ENCODE measurements around the gene C17orf50.

The C17orf50 gene

DNA sequence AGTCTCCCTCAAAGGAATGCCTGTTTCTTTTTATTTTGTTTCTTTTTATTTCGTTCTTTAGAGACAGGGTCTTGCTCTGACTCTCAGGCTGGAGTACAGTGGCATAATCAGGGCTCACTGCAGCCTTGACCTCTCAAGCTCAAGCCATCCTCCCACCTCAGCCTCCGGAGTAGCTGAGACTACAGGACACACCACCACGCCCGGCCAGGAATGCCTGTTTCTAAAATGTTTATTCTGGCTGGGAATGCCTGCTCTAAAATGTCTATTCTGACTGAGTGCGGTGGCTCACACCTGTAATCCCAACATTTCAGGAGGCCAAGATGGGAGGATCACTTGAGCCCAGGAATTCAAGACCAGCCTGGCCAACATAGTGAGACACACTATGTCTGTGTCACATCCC lies 37.2 kb downstream of the C17orf50 start:
- no peaks in the 10 kb centered on the region for H3K27me3 ChIP-seq (replicated peaks in 2 of 5; ENCODE audit: control insufficient read depth in 4 of 5, insufficient read depth in 5 of 5, low read length in 4 of 5)
- peaks cover 0 to 58% (median 48%) of the 10 kb centered on the region in 4 experiments for H3K4me1 ChIP-seq (ENCODE audit: control extremely low read depth in 1 of 4, control insufficient read depth in 4 of 4, insufficient read depth in 4 of 4, low read length in 3 of 4)
- ChIA-PET POLR2A (no interaction called here), CTCF (interaction anchor here (1.3 to 10.3 kb wide), 4 partner anchors 10 to 30 kb away, joined by 4 to 139 read pairs (median 11); no protein-coding TSS in a partner anchor)
- 97% methylated on average over 5 of the region's 5 CpGs for WGBS (ENCODE audit: insufficient coverage)
- no peak for DNase-seq
- H3K9me3 ChIP-seq (ENCODE audit: control extremely low read depth in 1 of 5, control insufficient read depth in 4 of 5, insufficient read depth in 2 of 5, low read depth in 1 of 5, low read length in 4 of 5), result no peaks in the 10 kb centered on the region
- H3K27ac ChIP-seq (ENCODE audit: insufficient read depth in 1 of 2, low read depth in 1 of 2, low read length in 2 of 2, poor library complexity in 1 of 2, severe bottlenecking in 2 of 2), result no peak overlapping the region
- no peak overlapping the region for H3K4me3 ChIP-seq (ENCODE audit: control insufficient read depth in 1 of 7, extremely low read depth in 1 of 7, insufficient read depth in 4 of 7, low read depth in 2 of 7, low read length in 6 of 7)
- H3K36me3 ChIP-seq (ENCODE audit: control insufficient read depth in 4 of 4, insufficient read depth in 4 of 4, low read length in 3 of 4), result peaks cover 0 to 2% (median 0%) of the 10 kb centered on the region in 4 experiments

DNA sequence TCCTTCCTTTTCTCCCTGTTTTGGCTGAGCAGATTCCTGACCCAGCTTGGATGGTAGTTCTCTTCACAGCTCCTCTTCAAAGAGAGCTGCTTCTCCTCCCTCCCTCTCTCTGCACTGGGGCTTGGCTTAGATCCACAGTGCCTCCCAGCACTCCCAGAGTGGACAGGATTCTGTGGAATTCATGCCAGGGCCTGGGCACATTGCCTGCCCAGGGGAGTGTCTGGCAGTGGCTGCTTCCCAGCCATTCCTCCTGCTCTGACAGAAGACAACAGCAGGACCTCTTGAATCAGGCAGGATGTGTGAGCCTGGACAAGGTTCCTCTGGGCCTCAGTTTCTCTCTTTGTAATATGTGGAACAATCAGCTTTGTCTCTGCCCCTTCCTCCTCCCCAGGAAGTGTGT lies 39.3 kb downstream of the C17orf50 start:
- no peaks in the 10 kb centered on the region for H3K27me3 ChIP-seq (replicated peaks in 2 of 5; ENCODE audit: control insufficient read depth in 4 of 5, insufficient read depth in 5 of 5, low read length in 4 of 5)
- no peak overlapping the region for H3K4me3 ChIP-seq (ENCODE audit: control insufficient read depth in 1 of 7, extremely low read depth in 1 of 7, insufficient read depth in 4 of 7, low read depth in 2 of 7, low read length in 6 of 7)
- peaks cover 0 to 54% (median 44%) of the 10 kb centered on the region in 4 experiments for H3K4me1 ChIP-seq (ENCODE audit: control extremely low read depth in 1 of 4, control insufficient read depth in 4 of 4, insufficient read depth in 4 of 4, low read length in 3 of 4)
- peaks cover 0 to 2% (median 0%) of the 10 kb centered on the region in 4 experiments for H3K36me3 ChIP-seq (ENCODE audit: control insufficient read depth in 4 of 4, insufficient read depth in 4 of 4, low read length in 3 of 4)
- ChIA-PET POLR2A (interaction anchor here (1.3 kb wide), 1 partner anchor 36 kb away, joined by 5 read pairs; no protein-coding TSS in a partner anchor), CTCF (interaction anchor here (1.0 to 10.3 kb wide), 6 partner anchors 9 to 187 kb away, joined by 3 to 139 read pairs (median 6); no protein-coding TSS in a partner anchor)
- H3K27ac ChIP-seq (ENCODE audit: insufficient read depth in 1 of 2, low read depth in 1 of 2, low read length in 2 of 2, poor library complexity in 1 of 2, severe bottlenecking in 2 of 2), result no peak overlapping the region
- no peak for DNase-seq
- no peaks in the 10 kb centered on the region for H3K9me3 ChIP-seq (ENCODE audit: control extremely low read depth in 1 of 5, control insufficient read depth in 4 of 5, insufficient read depth in 2 of 5, low read depth in 1 of 5, low read length in 4 of 5)

DNA sequence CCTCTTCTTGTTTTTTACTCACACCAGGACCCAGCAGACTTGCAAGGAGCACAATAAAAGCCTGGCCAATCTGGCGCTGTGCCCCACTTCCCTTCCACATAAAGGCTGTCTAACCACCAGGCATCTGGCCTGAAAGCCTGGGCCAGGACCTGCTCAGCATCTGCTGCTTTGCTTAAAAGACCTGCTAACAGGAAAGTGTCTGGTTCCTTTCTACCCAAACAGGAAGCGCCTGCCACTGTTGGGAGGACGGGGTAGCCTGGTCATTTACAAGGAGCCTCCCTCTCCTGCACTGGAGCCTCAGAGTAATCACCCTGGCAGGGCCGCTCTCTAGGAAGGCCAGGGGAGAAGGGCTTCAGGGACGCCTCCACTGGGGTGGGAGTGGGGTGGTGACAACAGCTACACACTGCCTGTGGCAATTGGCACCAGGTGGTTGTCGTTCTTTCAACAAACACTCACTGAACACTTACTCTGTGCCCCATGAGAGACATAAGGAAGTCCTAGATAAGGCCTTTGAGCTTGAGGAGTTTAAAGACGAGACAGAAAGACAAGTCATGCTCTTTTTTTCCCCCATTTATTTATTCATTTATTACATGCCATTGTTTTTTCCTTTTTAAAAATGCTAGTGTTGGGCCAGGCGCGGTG lies 41.0 kb downstream of the C17orf50 start:
- peaks cover 0 to 45% (median 37%) of the 10 kb centered on the region in 4 experiments for H3K4me1 ChIP-seq (ENCODE audit: control extremely low read depth in 1 of 4, control insufficient read depth in 4 of 4, insufficient read depth in 4 of 4, low read length in 3 of 4)
- H3K36me3 ChIP-seq (ENCODE audit: control insufficient read depth in 4 of 4, insufficient read depth in 4 of 4, low read length in 3 of 4), result peaks cover 0 to 2% (median 0%) of the 10 kb centered on the region in 4 experiments
- no peaks in the 10 kb centered on the region for H3K27me3 ChIP-seq (replicated peaks in 2 of 5; ENCODE audit: control insufficient read depth in 4 of 5, insufficient read depth in 5 of 5, low read length in 4 of 5)
- DNase-seq, result peak; percentile 95 to 100 (median 100)
- H3K27ac ChIP-seq (ENCODE audit: insufficient read depth in 1 of 2, low read depth in 1 of 2, low read length in 2 of 2, poor library complexity in 1 of 2, severe bottlenecking in 2 of 2), result peak overlapping the region; percentile 46 to 82
- ChIA-PET POLR2A (interaction anchor here (0.7 kb wide), 1 partner anchor 9 kb away, joined by 4 read pairs; no protein-coding TSS in a partner anchor), CTCF (interaction anchor here (0.9 to 1.4 kb wide), 7 partner anchors 9 to 38 kb away, joined by 4 to 8 read pairs (median 5); no protein-coding TSS in a partner anchor)
- no peaks in the 10 kb centered on the region for H3K9me3 ChIP-seq (ENCODE audit: control extremely low read depth in 1 of 5, control insufficient read depth in 4 of 5, insufficient read depth in 2 of 5, low read depth in 1 of 5, low read length in 4 of 5)
- WGBS (ENCODE audit: insufficient coverage), result 28% methylated on average over 5 of the region's 9 CpGs
- H3K4me3 ChIP-seq (ENCODE audit: control insufficient read depth in 1 of 7, extremely low read depth in 1 of 7, insufficient read depth in 4 of 7, low read depth in 2 of 7, low read length in 6 of 7), result peak overlapping the region in 3 of 7 experiments; percentile 2 to 64 (median 16)

DNA sequence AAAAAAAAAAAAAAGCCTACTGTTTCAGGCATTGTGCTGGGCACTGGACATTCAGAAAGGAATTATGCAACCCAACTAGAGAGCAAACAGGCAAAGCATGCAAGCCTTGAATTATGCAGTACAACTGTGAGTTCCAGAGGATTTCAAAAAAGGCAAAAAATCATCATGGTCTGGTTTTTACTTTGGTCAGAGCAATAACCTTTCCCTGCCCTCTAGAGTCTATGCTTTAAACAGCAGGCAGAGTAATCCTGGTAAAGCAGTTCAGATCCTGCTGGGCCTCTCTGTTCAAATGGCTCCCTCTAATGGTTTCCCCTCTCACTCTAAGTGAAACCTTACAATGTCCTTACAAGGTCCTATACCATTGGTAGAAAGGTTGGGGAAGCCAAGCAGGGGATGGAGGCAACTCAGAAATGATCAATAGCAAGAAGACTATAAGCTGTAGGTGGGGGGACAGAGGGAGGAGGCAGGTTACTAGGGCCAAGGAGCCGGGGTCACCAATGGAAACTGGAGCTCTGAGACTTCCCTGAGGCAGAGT lies 44.0 kb downstream of the C17orf50 start:
- CTCF ChIA-PET, result interaction anchor here (0.6 to 18.6 kb wide), 18 partner anchors 9 to 211 kb away, joined by 3 to 482 read pairs (median 5); partner anchors contain the start of genes C17orf50 and MMP28
- whole genome bisulfite sequencing (ENCODE audit: insufficient coverage), result no CpG with 5 or more reads among the region's 1 CpG
- no peaks in the 10 kb centered on the region for H3K9me3 ChIP-seq (ENCODE audit: control extremely low read depth in 1 of 5, control insufficient read depth in 4 of 5, insufficient read depth in 2 of 5, low read depth in 1 of 5, low read length in 4 of 5)
- no peak overlapping the region for H3K4me3 ChIP-seq (ENCODE audit: control insufficient read depth in 1 of 7, extremely low read depth in 1 of 7, insufficient read depth in 4 of 7, low read depth in 2 of 7, low read length in 6 of 7)
- peak; percentile 92 to 94 (median 92) for DNase-seq
- H3K27ac ChIP-seq (ENCODE audit: insufficient read depth in 1 of 2, low read depth in 1 of 2, low read length in 2 of 2, poor library complexity in 1 of 2, severe bottlenecking in 2 of 2), result no peak overlapping the region
- peaks cover 0 to 57% (median 48%) of the 10 kb centered on the region in 4 experiments for H3K4me1 ChIP-seq (ENCODE audit: control extremely low read depth in 1 of 4, control insufficient read depth in 4 of 4, insufficient read depth in 4 of 4, low read length in 3 of 4)
- POLR2A ChIA-PET, result interaction anchor here (3.2 kb wide), 1 partner anchor 40 kb away, joined by 9 read pairs; no protein-coding TSS in a partner anchor
- H3K27me3 ChIP-seq (replicated peaks in 2 of 5; ENCODE audit: control insufficient read depth in 4 of 5, insufficient read depth in 5 of 5, low read length in 4 of 5), result no peaks in the 10 kb centered on the region
- no peaks in the 10 kb centered on the region for H3K36me3 ChIP-seq (ENCODE audit: control insufficient read depth in 4 of 4, insufficient read depth in 4 of 4, low read length in 3 of 4)

DNA sequence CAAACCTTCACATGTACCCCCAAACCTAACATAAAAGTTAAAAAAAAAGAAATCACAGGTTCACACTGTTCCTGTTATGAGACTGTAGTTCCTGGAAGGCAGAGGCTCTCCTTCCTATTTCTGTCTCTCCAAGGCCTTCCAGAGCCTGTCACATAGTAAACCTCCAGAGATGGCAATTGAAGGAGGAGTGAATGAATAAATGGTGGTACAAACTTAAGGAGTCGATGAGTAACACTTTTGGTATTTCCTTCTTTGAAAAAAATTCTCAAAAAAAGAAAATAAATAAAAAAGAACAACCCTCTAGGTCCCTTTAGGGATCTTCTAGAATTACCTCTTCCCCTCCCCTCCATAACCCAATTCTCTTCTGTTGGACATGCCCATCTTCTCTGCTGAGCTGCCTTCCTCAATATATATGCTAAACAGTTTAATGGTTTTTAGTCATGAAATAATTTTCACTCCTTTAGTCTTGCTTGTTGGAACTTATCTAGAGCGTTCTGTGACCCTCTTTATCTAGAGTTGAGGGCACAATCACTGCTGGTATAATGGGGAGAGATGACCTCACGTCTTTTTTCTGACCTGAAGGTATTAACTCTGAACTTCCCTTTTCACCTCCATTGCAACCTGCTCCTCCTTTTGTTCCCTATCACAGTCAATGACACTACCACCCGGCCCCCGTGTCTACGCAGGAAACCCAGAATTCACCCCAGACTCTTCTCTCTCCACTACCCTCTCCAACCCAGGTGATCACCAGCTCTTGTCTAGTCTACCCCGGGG lies 46.9 kb downstream of the C17orf50 start:
- POLR2A ChIA-PET, result interaction anchor here (1.1 kb wide), 1 partner anchor 40 kb away, joined by 3 read pairs; no protein-coding TSS in a partner anchor
- Histone ChIP-seq H3K36me3 (ENCODE audit: control insufficient read depth in 4 of 4, insufficient read depth in 4 of 4, low read length in 3 of 4) (peaks cover 0 to 4% (median 0%) of the 10 kb centered on the region in 4 experiments), H3K27me3 (replicated peaks in 2 of 5; ENCODE audit: control insufficient read depth in 4 of 5, insufficient read depth in 5 of 5, low read length in 4 of 5) (no peaks in the 10 kb centered on the region), H3K27ac (ENCODE audit: insufficient read depth in 1 of 2, low read depth in 1 of 2, low read length in 2 of 2, poor library complexity in 1 of 2, severe bottlenecking in 2 of 2) (no peak overlapping the region), H3K4me3 (ENCODE audit: control insufficient read depth in 1 of 7, extremely low read depth in 1 of 7, insufficient read depth in 4 of 7, low read depth in 2 of 7, low read length in 6 of 7) (peak overlapping the region in 2 of 7 experiments; percentile 99), H3K9me3 (ENCODE audit: control extremely low read depth in 1 of 5, control insufficient read depth in 4 of 5, insufficient read depth in 2 of 5, low read depth in 1 of 5, low read length in 4 of 5) (no peaks in the 10 kb centered on the region), H3K4me1 (ENCODE audit: control extremely low read depth in 1 of 4, control insufficient read depth in 4 of 4, insufficient read depth in 4 of 4, low read length in 3 of 4) (peaks cover 13 to 57% (median 42%) of the 10 kb centered on the region in 4 experiments)
- no peak for DNase-seq
- WGBS (ENCODE audit: insufficient coverage), result 78% methylated on average over 5 of the region's 7 CpGs
- CTCF ChIA-PET, result interaction anchor here (0.9 to 18.6 kb wide), 15 partner anchors 10 to 737 kb away, joined by 3 to 482 read pairs (median 4); partner anchors contain the start of gene C17orf50

DNA sequence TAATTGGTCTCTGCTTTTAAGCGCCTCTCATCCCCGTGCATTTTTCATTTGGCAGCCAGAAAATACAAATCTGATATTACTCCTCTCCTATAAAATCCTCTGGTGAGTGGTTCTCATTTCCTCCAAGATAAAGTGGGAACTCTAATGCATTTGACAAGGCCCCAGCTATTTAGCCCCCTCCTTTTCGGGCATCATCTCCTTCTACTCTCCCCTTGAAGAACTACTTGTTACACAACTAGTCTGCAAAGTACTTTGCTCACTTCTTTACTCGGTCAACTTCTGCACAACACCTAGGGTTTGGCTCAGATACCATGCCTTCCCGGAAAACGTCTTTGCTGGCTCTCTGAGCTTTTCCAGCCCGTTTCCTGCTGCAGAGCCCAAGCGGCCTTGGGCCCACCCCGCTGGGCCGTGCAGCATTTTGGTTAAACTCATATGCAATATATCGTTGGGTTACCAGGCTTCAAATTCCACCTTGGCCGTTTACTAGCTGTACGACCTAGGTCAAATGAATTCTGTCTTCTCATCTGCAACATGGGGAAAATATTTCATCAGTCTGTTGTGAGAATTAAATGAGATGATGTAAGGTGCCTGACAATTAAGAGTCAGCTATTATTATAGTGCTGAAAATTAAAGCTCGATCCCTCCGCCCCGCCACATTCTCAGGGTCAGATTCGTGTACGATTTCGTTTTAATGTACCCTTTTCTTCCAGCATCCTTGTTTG lies 47.7 kb downstream of the C17orf50 start:
- Histone ChIP-seq H3K27me3 (replicated peaks in 2 of 5; ENCODE audit: control insufficient read depth in 4 of 5, insufficient read depth in 5 of 5, low read length in 4 of 5) (no peaks in the 10 kb centered on the region), H3K27ac (ENCODE audit: insufficient read depth in 1 of 2, low read depth in 1 of 2, low read length in 2 of 2, poor library complexity in 1 of 2, severe bottlenecking in 2 of 2) (peak overlapping the region; percentile 94 to 97), H3K9me3 (ENCODE audit: control extremely low read depth in 1 of 5, control insufficient read depth in 4 of 5, insufficient read depth in 2 of 5, low read depth in 1 of 5, low read length in 4 of 5) (no peaks in the 10 kb centered on the region), H3K4me3 (ENCODE audit: control insufficient read depth in 1 of 7, extremely low read depth in 1 of 7, insufficient read depth in 4 of 7, low read depth in 2 of 7, low read length in 6 of 7) (peak overlapping the region; percentile 26 to 99 (median 92)), H3K4me1 (ENCODE audit: control extremely low read depth in 1 of 4, control insufficient read depth in 4 of 4, insufficient read depth in 4 of 4, low read length in 3 of 4) (peaks cover 13 to 54% (median 39%) of the 10 kb centered on the region in 4 experiments), H3K36me3 (ENCODE audit: control insufficient read depth in 4 of 4, insufficient read depth in 4 of 4, low read length in 3 of 4) (peaks cover 0 to 8% (median 0%) of the 10 kb centered on the region in 4 experiments)
- POLR2A ChIA-PET, result interaction anchor here (0.6 to 1.6 kb wide), 5 partner anchors 41 to 220 kb away, joined by 3 to 22 read pairs (median 3); no protein-coding TSS in a partner anchor
- CTCF ChIA-PET, result interaction anchor here (0.8 to 18.6 kb wide), 19 partner anchors 9 to 738 kb away, joined by 3 to 482 read pairs (median 4); partner anchors contain the start of gene C17orf50
- DNase-seq, result no peak
- WGBS (ENCODE audit: insufficient coverage), result 28% methylated on average over 16 of the region's 19 CpGs

Data from common myeloid progenitor, CD34-positive (primary cell).